WTC11 (cell line): ENCODE measurements around the gene SVOPL. TPM values are rescaled to one million over a fixed set of nuclear protein-coding genes. Genes with fewer than 3 reads are reported as not detected.

Experiments
- ATAC-seq: fragments of 200-7000 bp; cut with Tn5 transposase; 2 replicates; pipeline ENCODE4 v1.10.0; 2021; ENCODE audit warnings: mild to moderate bottlenecking, moderate library complexity
- CTCF ChIA-PET: fragments of 300-600 bp; sonication (Branson Sonifier 250); formaldehyde crosslinking; loops from one replicate; lab custom pipeline; 2021; ENCODE audit warnings: antibody characterized with exemption; lab: Charles Lee
- POLR2A ChIA-PET: fragments of 350-600 bp; sonication (Branson Sonifier 250); formaldehyde crosslinking; loops from one replicate; lab custom pipeline; 2021; ENCODE audit warnings: antibody characterized with exemption; lab: Charles Lee
- DNase-seq: peaks from one replicate; pipeline ENCODE4 v3.0.0; 2021; ENCODE audit warnings: low spot score
- H3K27ac Mint-ChIP-seq: 2 replicates; pipeline ENCODE4 v1.8.0; 2021; ENCODE audit warnings: mixed read lengths
- H3K27me3 Mint-ChIP-seq: 2 replicates; pipeline ENCODE4 v1.8.0; 2021; ENCODE audit warnings: low read depth, mild to moderate bottlenecking, moderate library complexity, mixed read lengths
- H3K36me3 Mint-ChIP-seq: 2 replicates; pipeline ENCODE4 v1.8.0; 2021; ENCODE audit warnings: mixed read lengths
- H3K4me1 Mint-ChIP-seq: 2 replicates; pipeline ENCODE4 v1.8.0; 2022; ENCODE audit warnings: mixed read lengths
- H3K4me3 Mint-ChIP-seq: 2 replicates; pipeline ENCODE4 v1.8.0; 2021; ENCODE audit warnings: mild to moderate bottlenecking, moderate library complexity, mixed read lengths
- H3K9me3 Mint-ChIP-seq: 2 replicates; pipeline ENCODE4 v1.8.0; 2021; ENCODE audit warnings: mixed read lengths
- AFF4 ChIP-seq: sonication (generic); formaldehyde crosslinking; IDR thresholded peaks from 2 replicates; pipeline ENCODE4 v1.8.1; 2023; ENCODE audit warnings: mild to moderate bottlenecking, missing genetic modification reagents, borderline replicate concordance
- AR ChIP-seq: fragments of 250-450 bp; sonication (Bioruptor Pico); IDR thresholded peaks from 2 replicates; pipeline ENCODE4 v1.9.0; 2021; ENCODE audit warnings: mild to moderate bottlenecking
- CREB1 ChIP-seq: sonication (generic); formaldehyde crosslinking; IDR thresholded peaks from 2 replicates; pipeline ENCODE4 v1.8.0; 2023; ENCODE audit warnings: mild to moderate bottlenecking, missing genetic modification reagents
- E2F1 ChIP-seq: sonication (generic); formaldehyde crosslinking; IDR thresholded peaks from 2 replicates; pipeline ENCODE4 v1.8.0; 2022; ENCODE audit warnings: mild to moderate bottlenecking, missing genetic modification reagents
- E2F5 ChIP-seq: sonication (generic); formaldehyde crosslinking; IDR thresholded peaks from 2 replicates; pipeline ENCODE4 v1.8.1; 2022; ENCODE audit warnings: mild to moderate bottlenecking, moderate library complexity, missing genetic modification reagents
- EMX1 ChIP-seq: fragments of 250-450 bp; sonication (Bioruptor Pico); IDR thresholded peaks from 2 replicates; pipeline ENCODE4 v1.8.0; 2021; ENCODE audit warnings: mild to moderate bottlenecking
- FOXP1 ChIP-seq: sonication (generic); formaldehyde crosslinking; IDR thresholded peaks from 2 replicates; pipeline ENCODE4 v1.8.0; 2022; ENCODE audit warnings: missing genetic modification reagents, mild to moderate bottlenecking, moderate library complexity, borderline replicate concordance
- GRHL2 ChIP-seq: fragments of 250-450 bp; sonication (Bioruptor Pico); IDR thresholded peaks from 2 replicates; pipeline ENCODE4 v1.8.0; 2022; ENCODE audit warnings: mild to moderate bottlenecking, moderate library complexity; ENCODE audit not compliant: insufficient replicate concordance, severe bottlenecking
- JUN ChIP-seq: sonication (generic); formaldehyde crosslinking; IDR thresholded peaks from 2 replicates; pipeline ENCODE4 v1.8.0; 2023; ENCODE audit warnings: mild to moderate bottlenecking, missing genetic modification reagents
- MLX ChIP-seq: sonication (generic); formaldehyde crosslinking; IDR thresholded peaks from 2 replicates; pipeline ENCODE4 v1.8.1; 2023; ENCODE audit warnings: mild to moderate bottlenecking, missing genetic modification reagents, moderate library complexity
- MYBL2 ChIP-seq: sonication (generic); formaldehyde crosslinking; IDR thresholded peaks from 2 replicates; pipeline ENCODE4 v1.8.1; 2023; ENCODE audit warnings: mild to moderate bottlenecking, moderate library complexity, missing genetic modification reagents
- NR1H2 ChIP-seq: sonication (generic); formaldehyde crosslinking; IDR thresholded peaks from 2 replicates; pipeline ENCODE4 v1.9.0; 2021; ENCODE audit warnings: mild to moderate bottlenecking, moderate library complexity, missing genetic modification reagents
- NR2C2 ChIP-seq: sonication (generic); formaldehyde crosslinking; IDR thresholded peaks from 2 replicates; pipeline ENCODE4 v1.8.0; 2022; ENCODE audit warnings: mild to moderate bottlenecking, missing genetic modification reagents
- RELA ChIP-seq: sonication (generic); formaldehyde crosslinking; IDR thresholded peaks from 2 replicates; pipeline ENCODE4 v1.8.1; 2022; ENCODE audit warnings: missing genetic modification reagents, mild to moderate bottlenecking, borderline replicate concordance
- TEAD4 ChIP-seq: sonication (generic); formaldehyde crosslinking; IDR thresholded peaks from 2 replicates; pipeline ENCODE4 v1.8.0; 2022; ENCODE audit warnings: mild to moderate bottlenecking, missing genetic modification reagents
- ZNF317 ChIP-seq: sonication (generic); formaldehyde crosslinking; IDR thresholded peaks from 2 replicates; pipeline ENCODE4 v1.8.1; 2023; ENCODE audit warnings: low read depth, mild to moderate bottlenecking, moderate library complexity, missing genetic modification reagents, borderline replicate concordance
- ZNF396 ChIP-seq: fragments of 250-450 bp; sonication (Bioruptor Pico); IDR thresholded peaks from 2 replicates; pipeline ENCODE4 v1.8.0; 2021; ENCODE audit warnings: mild to moderate bottlenecking, moderate library complexity, borderline replicate concordance
- ZNF425 ChIP-seq: fragments of 250-450 bp; sonication (Bioruptor Pico); conservative IDR thresholded peaks from 2 replicates; pipeline ENCODE4 v1.9.0; 2021; ENCODE audit warnings: mild to moderate bottlenecking
- ZNF671 ChIP-seq: fragments of 250-450 bp; sonication (Bioruptor Pico); IDR thresholded peaks from 2 replicates; pipeline ENCODE4 v1.8.0; 2021; ENCODE audit warnings: mild to moderate bottlenecking
- total RNA-seq: library from RNA; stranded (reverse); gene quantifications from 3 replicates; pipeline ENCODE4 v1.2.3, GENCODE V29; 2021
- TF ChIP-seq, protein P1 (sequence below): sonication (generic); formaldehyde crosslinking; IDR thresholded peaks from 2 replicates; pipeline ENCODE4 v1.8.0; 2022; ENCODE audit warnings: mild to moderate bottlenecking, missing genetic modification reagents
- TF ChIP-seq, protein P2 (sequence below): sonication (generic); formaldehyde crosslinking; IDR thresholded peaks from 2 replicates; pipeline ENCODE4 v1.8.1; 2022; ENCODE audit warnings: low read depth, mild to moderate bottlenecking, moderate library complexity, missing genetic modification reagents, borderline replicate concordance
- TF ChIP-seq, protein P3 (sequence below): sonication (generic); formaldehyde crosslinking; IDR thresholded peaks from 2 replicates; pipeline ENCODE4 v1.8.0; 2022; ENCODE audit warnings: mild to moderate bottlenecking, missing genetic modification reagents

The SVOPL gene
- total RNA-seq, 1 experiment from 2014 or later, result 1.9 TPM

DNA sequence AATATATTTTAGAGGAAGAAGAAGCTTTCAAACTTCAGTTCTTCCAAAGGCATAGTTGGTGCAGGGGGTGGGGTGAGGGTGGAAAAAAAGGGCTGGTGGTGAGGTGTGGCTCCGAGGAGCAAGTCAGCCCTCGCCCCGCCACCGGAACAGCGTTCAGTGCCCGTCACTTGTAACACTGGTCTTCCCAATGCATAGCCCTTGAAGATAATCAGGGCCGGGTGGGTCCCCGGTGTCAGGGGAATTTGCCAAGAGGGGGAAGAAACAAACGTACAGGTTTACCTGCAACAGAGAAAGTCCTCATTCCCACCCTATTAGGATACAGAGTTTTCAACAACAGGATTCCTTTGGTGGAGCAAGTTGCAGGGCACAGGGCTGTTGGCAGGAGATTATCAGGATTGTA is 1.5 kb downstream of the SVOPL start (continued):
- no peak for TF ChIP-seq ZNF671 (CRISPR knock-in tag)
- no peak for TF ChIP-seq MLX
- no peak for TF ChIP-seq E2F5 (CRISPR knock-in tag)
- TF ChIP-seq GRHL2, result no peak
- TF ChIP-seq FOXP1 (CRISPR knock-in tag), result no peak
- TF ChIP-seq MYBL2 (CRISPR knock-in tag), result no peak
- TF ChIP-seq JUN (CRISPR knock-in tag), result no peak
- no peak for TF ChIP-seq CREB1

- Mint-ChIP-seq H3K27ac (no peak overlapping the region), H3K4me1 (peaks cover 3% of the 10 kb centered on the region), H3K36me3 (no peaks in the 10 kb centered on the region), H3K9me3 (peaks cover 4% of the 10 kb centered on the region; the same call in 1 of the 2 replicates), H3K27me3 (no peaks in the 10 kb centered on the region), H3K4me3 (no peak overlapping the region)
- DNase-seq, result no peak
- POLR2A ChIA-PET, result no interaction called here
- CTCF ChIA-PET, result no interaction called here
- ATAC-seq, result no peak
- no peak for TF ChIP-seq ZNF396 (CRISPR knock-in tag)
- no peak for TF ChIP-seq ZNF425
- no peak for TF ChIP-seq ZNF317 (CRISPR knock-in tag)
- TF ChIP-seq EMX1 (CRISPR knock-in tag), result no peak
- TF ChIP-seq NR1H2 (CRISPR knock-in tag), result no peak
- TF ChIP-seq, protein P1, sequence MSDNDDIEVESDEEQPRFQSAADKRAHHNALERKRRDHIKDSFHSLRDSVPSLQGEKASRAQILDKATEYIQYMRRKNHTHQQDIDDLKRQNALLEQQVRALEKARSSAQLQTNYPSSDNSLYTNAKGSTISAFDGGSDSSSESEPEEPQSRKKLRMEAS, result no peak
- TF ChIP-seq E2F1, result no peak
- TF ChIP-seq, protein P2, sequence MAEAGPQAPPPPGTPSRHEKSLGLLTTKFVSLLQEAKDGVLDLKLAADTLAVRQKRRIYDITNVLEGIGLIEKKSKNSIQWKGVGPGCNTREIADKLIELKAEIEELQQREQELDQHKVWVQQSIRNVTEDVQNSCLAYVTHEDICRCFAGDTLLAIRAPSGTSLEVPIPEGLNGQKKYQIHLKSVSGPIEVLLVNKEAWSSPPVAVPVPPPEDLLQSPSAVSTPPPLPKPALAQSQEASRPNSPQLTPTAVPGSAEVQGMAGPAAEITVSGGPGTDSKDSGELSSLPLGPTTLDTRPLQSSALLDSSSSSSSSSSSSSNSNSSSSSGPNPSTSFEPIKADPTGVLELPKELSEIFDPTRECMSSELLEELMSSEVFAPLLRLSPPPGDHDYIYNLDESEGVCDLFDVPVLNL (CRISPR knock-in tag), result no peak
- TF ChIP-seq AR (CRISPR knock-in tag), result no peak
- no peak for TF ChIP-seq RELA (CRISPR knock-in tag)
- TF ChIP-seq NR2C2, result no peak
- TF ChIP-seq TEAD4, result no peak
- no peak for TF ChIP-seq AFF4 (CRISPR knock-in tag)
- TF ChIP-seq, protein P3, sequence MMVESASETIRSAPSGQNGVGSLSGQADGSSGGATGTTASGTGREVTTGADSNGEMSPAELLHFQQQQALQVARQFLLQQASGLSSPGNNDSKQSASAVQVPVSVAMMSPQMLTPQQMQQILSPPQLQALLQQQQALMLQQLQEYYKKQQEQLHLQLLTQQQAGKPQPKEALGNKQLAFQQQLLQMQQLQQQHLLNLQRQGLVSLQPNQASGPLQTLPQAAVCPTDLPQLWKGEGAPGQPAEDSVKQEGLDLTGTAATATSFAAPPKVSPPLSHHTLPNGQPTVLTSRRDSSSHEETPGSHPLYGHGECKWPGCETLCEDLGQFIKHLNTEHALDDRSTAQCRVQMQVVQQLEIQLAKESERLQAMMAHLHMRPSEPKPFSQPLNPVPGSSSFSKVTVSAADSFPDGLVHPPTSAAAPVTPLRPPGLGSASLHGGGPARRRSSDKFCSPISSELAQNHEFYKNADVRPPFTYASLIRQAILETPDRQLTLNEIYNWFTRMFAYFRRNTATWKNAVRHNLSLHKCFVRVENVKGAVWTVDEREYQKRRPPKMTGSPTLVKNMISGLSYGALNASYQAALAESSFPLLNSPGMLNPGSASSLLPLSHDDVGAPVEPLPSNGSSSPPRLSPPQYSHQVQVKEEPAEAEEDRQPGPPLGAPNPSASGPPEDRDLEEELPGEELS (CRISPR knock-in tag), result no peak
These were observed 2.9 kb downstream of the SVOPL start for GRCh38 chr7:138698281-138698680.
